ENCODE data around the gene TMBIM1.

TMBIM1 gene

GRCh38 chr2:218253232-218253625 is 39.1 kb downstream of the TMBIM1 start:
- Mint-ChIP-seq H3K4me3 (no peak overlapping the region), H3K27me3 (ENCODE audit: low read depth) (no peaks in the 10 kb centered on the region), H3K4me1 (ENCODE audit: low read depth) (peaks cover 17% of the 10 kb centered on the region), H3K27ac (no peak overlapping the region), H3K9me3 (no peaks in the 10 kb centered on the region), H3K36me3 (ENCODE audit: low read depth) (peaks cover 61% of the 10 kb centered on the region)

GRCh38 chr2:218252509-218253231 is 39.6 kb downstream of the TMBIM1 start:
- Mint-ChIP-seq H3K4me1 (ENCODE audit: low read depth) (peaks cover 16% of the 10 kb centered on the region), H3K4me3 (no peak overlapping the region), H3K27ac (no peak overlapping the region), H3K27me3 (ENCODE audit: low read depth) (no peaks in the 10 kb centered on the region), H3K36me3 (ENCODE audit: low read depth) (peaks cover 64% of the 10 kb centered on the region), H3K9me3 (no peaks in the 10 kb centered on the region)

GRCh38 chr2:218249691-218250090 is 42.6 kb downstream of the TMBIM1 start:
- H3K4me3 Mint-ChIP-seq: no peak overlapping the region
- peaks cover 11% of the 10 kb centered on the region for H3K4me1 Mint-ChIP-seq (ENCODE audit: low read depth)
- no peaks in the 10 kb centered on the region for H3K27me3 Mint-ChIP-seq (ENCODE audit: low read depth)
- H3K27ac Mint-ChIP-seq: peak overlapping the region; percentile 36
- no peaks in the 10 kb centered on the region for H3K9me3 Mint-ChIP-seq
- H3K36me3 Mint-ChIP-seq (ENCODE audit: low read depth): peaks cover 71% of the 10 kb centered on the region

- H3K27ac Mint-ChIP-seq: no peak overlapping the region
- peaks cover 65% of the 10 kb centered on the region for H3K36me3 Mint-ChIP-seq (ENCODE audit: low read depth)
- H3K4me1 Mint-ChIP-seq (ENCODE audit: low read depth): peaks cover 17% of the 10 kb centered on the region
- no peak overlapping the region for H3K4me3 Mint-ChIP-seq
- no peaks in the 10 kb centered on the region for H3K9me3 Mint-ChIP-seq
- no peaks in the 10 kb centered on the region for H3K27me3 Mint-ChIP-seq (ENCODE audit: low read depth)
Observed at GRCh38 chr2:218245214-218245613, 47.1 kb downstream of the TMBIM1 start.

- Mint-ChIP-seq H3K27me3 (ENCODE audit: low read depth) (no peaks in the 10 kb centered on the region), H3K9me3 (no peaks in the 10 kb centered on the region), H3K36me3 (ENCODE audit: low read depth) (peaks cover 61% of the 10 kb centered on the region), H3K4me1 (ENCODE audit: low read depth) (peaks cover 17% of the 10 kb centered on the region), H3K4me3 (no peak overlapping the region), H3K27ac (peak overlapping the region; percentile 15)
Observed at GRCh38 chr2:218244665-218245064, 47.6 kb downstream of the TMBIM1 start.

GRCh38 chr2:218244204-218244603 is 48.1 kb downstream of the TMBIM1 start:
- peaks cover 58% of the 10 kb centered on the region for H3K36me3 Mint-ChIP-seq (ENCODE audit: low read depth)
- H3K27me3 Mint-ChIP-seq (ENCODE audit: low read depth): no peaks in the 10 kb centered on the region
- no peaks in the 10 kb centered on the region for H3K9me3 Mint-ChIP-seq
- no peak overlapping the region for H3K27ac Mint-ChIP-seq
- no peak overlapping the region for H3K4me3 Mint-ChIP-seq
- peaks cover 17% of the 10 kb centered on the region for H3K4me1 Mint-ChIP-seq (ENCODE audit: low read depth)

- H3K27ac Mint-ChIP-seq: no peak overlapping the region
- H3K9me3 Mint-ChIP-seq: no peaks in the 10 kb centered on the region
- no peaks in the 10 kb centered on the region for H3K27me3 Mint-ChIP-seq (ENCODE audit: low read depth)
- H3K4me1 Mint-ChIP-seq (ENCODE audit: low read depth): peaks cover 8% of the 10 kb centered on the region
- H3K36me3 Mint-ChIP-seq (ENCODE audit: low read depth): peaks cover 50% of the 10 kb centered on the region
- H3K4me3 Mint-ChIP-seq: no peak overlapping the region
Observed at GRCh38 chr2:218238887-218239286, 53.4 kb downstream of the TMBIM1 start.

GRCh38 chr2:218236829-218237228 is 55.5 kb downstream of the TMBIM1 start:
- Mint-ChIP-seq H3K4me1 (ENCODE audit: low read depth) (peaks cover 12% of the 10 kb centered on the region), H3K9me3 (no peaks in the 10 kb centered on the region), H3K4me3 (no peak overlapping the region), H3K27ac (no peak overlapping the region), H3K36me3 (ENCODE audit: low read depth) (peaks cover 53% of the 10 kb centered on the region), H3K27me3 (ENCODE audit: low read depth) (no peaks in the 10 kb centered on the region)

- Mint-ChIP-seq H3K36me3 (ENCODE audit: low read depth) (peaks cover 59% of the 10 kb centered on the region), H3K9me3 (no peaks in the 10 kb centered on the region), H3K27me3 (ENCODE audit: low read depth) (no peaks in the 10 kb centered on the region), H3K4me3 (no peak overlapping the region), H3K4me1 (ENCODE audit: low read depth) (peaks cover 24% of the 10 kb centered on the region), H3K27ac (no peak overlapping the region)
Observed at GRCh38 chr2:218235017-218235416, 57.3 kb downstream of the TMBIM1 start.

GRCh38 chr2:218234521-218234920 is 57.8 kb downstream of the TMBIM1 start:
- Mint-ChIP-seq H3K36me3 (ENCODE audit: low read depth) (peaks cover 59% of the 10 kb centered on the region), H3K4me1 (ENCODE audit: low read depth) (peaks cover 24% of the 10 kb centered on the region), H3K27me3 (ENCODE audit: low read depth) (no peaks in the 10 kb centered on the region), H3K4me3 (no peak overlapping the region), H3K27ac (no peak overlapping the region), H3K9me3 (no peaks in the 10 kb centered on the region)

- H3K4me3 Mint-ChIP-seq: no peak overlapping the region
- H3K27ac Mint-ChIP-seq: no peak overlapping the region
- H3K27me3 Mint-ChIP-seq (ENCODE audit: low read depth): no peaks in the 10 kb centered on the region
- H3K9me3 Mint-ChIP-seq: no peaks in the 10 kb centered on the region
- H3K36me3 Mint-ChIP-seq (ENCODE audit: low read depth): peaks cover 58% of the 10 kb centered on the region
- H3K4me1 Mint-ChIP-seq (ENCODE audit: low read depth): peaks cover 32% of the 10 kb centered on the region
Observed at GRCh38 chr2:218233543-218233942, 58.8 kb downstream of the TMBIM1 start.

- H3K9me3 Mint-ChIP-seq: no peaks in the 10 kb centered on the region
- no peaks in the 10 kb centered on the region for H3K27me3 Mint-ChIP-seq (ENCODE audit: low read depth)
- H3K36me3 Mint-ChIP-seq (ENCODE audit: low read depth): peaks cover 66% of the 10 kb centered on the region
- peak overlapping the region; percentile 25 for H3K4me3 Mint-ChIP-seq
- peak overlapping the region; percentile 83 for H3K27ac Mint-ChIP-seq
- H3K4me1 Mint-ChIP-seq (ENCODE audit: low read depth): peaks cover 47% of the 10 kb centered on the region
Observed at GRCh38 chr2:218230882-218231281, 61.4 kb downstream of the TMBIM1 start.

GRCh38 chr2:218229851-218230250 is 62.5 kb downstream of the TMBIM1 start:
- Mint-ChIP-seq H3K36me3 (ENCODE audit: low read depth) (peaks cover 71% of the 10 kb centered on the region), H3K27me3 (ENCODE audit: low read depth) (no peaks in the 10 kb centered on the region), H3K9me3 (no peaks in the 10 kb centered on the region), H3K4me3 (peak overlapping the region; percentile 25), H3K4me1 (ENCODE audit: low read depth) (peaks cover 58% of the 10 kb centered on the region), H3K27ac (peak overlapping the region; percentile 83)

GRCh38 chr2:218229239-218229638 is 63.1 kb downstream of the TMBIM1 start:
- H3K4me1 Mint-ChIP-seq (ENCODE audit: low read depth): peaks cover 62% of the 10 kb centered on the region
- peak overlapping the region; percentile 90 for H3K27ac Mint-ChIP-seq
- peak overlapping the region; percentile 71 for H3K4me3 Mint-ChIP-seq
- no peaks in the 10 kb centered on the region for H3K27me3 Mint-ChIP-seq (ENCODE audit: low read depth)
- peaks cover 72% of the 10 kb centered on the region for H3K36me3 Mint-ChIP-seq (ENCODE audit: low read depth)
- H3K9me3 Mint-ChIP-seq: no peaks in the 10 kb centered on the region

- Mint-ChIP-seq H3K4me1 (ENCODE audit: low read depth) (peaks cover 67% of the 10 kb centered on the region), H3K9me3 (no peaks in the 10 kb centered on the region), H3K27me3 (ENCODE audit: low read depth) (no peaks in the 10 kb centered on the region), H3K36me3 (ENCODE audit: low read depth) (peaks cover 70% of the 10 kb centered on the region), H3K4me3 (peak overlapping the region; percentile 71), H3K27ac (peak overlapping the region; percentile 90)
Observed at GRCh38 chr2:218228366-218229090, 63.8 kb downstream of the TMBIM1 start.

Data from T-helper 1 cell treated with Interleukin-12 subunit alpha and Interleukin-12 subunit beta and Interleukin-4 antibody, amounts not matched to agents 30 μg/mL and 1 μg/mL, for 36 hours (primary cell).